Left lung (tissue), 10 donors: Measurements from ENCODE around the gene FANCC. TPM values are rescaled to one million over a fixed set of nuclear protein-coding genes. Genes with fewer than 3 reads are reported as not detected.

Source experiments
- ATAC-seq: fragments of 200-7000 bp; cut with Tn5 transposase; one replicate; pipeline ENCODE4 v1.9.1; 2020; ENCODE audit warnings: moderate library complexity
- DNase-seq, 4 donors: peaks; one replicate each; pipeline ENCODE4 v3.0.0-alpha.2; 2013 to 2020
- H3K27ac ChIP-seq, 2 donors: fragments of 200-600 bp; sonication (generic) in 1 of 2; one replicate each; pipeline versions ENCODE4 v1.5.0 to v1.8.0; 2020 to 2021
- H3K27me3 ChIP-seq, 2 donors: fragments of 200-600 bp; sonication (generic) in 1 of 2; one replicate each; pipeline versions ENCODE4 v1.5.0 to v1.8.0; 2020 to 2021
- H3K36me3 ChIP-seq, 2 donors: fragments of 200-600 bp; sonication (generic) in 1 of 2; one replicate each; pipeline versions ENCODE4 v1.5.0 to v1.8.0; 2020 to 2021
- H3K4me1 ChIP-seq, 2 donors: fragments of 200-600 bp; one replicate each; pipeline ENCODE4 v1.8.0; 2021
- H3K4me3 ChIP-seq, 2 donors: fragments of 200-600 bp; sonication (generic) in 1 of 2; one replicate each; pipeline versions ENCODE4 v1.5.0 to v1.8.0; 2020 to 2021; ENCODE audit warnings: mild to moderate bottlenecking in 1 of 2
- H3K9me3 ChIP-seq, 2 donors: fragments of 200-600 bp; sonication (generic) in 1 of 2; one replicate each; pipeline versions ENCODE4 v1.5.0 to v1.8.0; 2020 to 2021
- CTCF ChIP-seq, 2 donors: fragments of 200-600 bp; sonication (generic) in 1 of 2; IDR thresholded peaks; one replicate each; pipeline versions ENCODE4 v1.5.0 to v1.8.0; 2021; ENCODE audit warnings: antibody characterized with exemption in 2 of 2
- intact Hi-C, 2 donors: fragments of 100-400 bp; cut with DNase I; formaldehyde crosslinking; loops; one replicate each; pipeline versions ENCODE4 v1.11.2 to v1.14.2; 2022
- polyA plus RNA-seq, 6 donors: library from polyadenylated mRNA; unstranded; fragments of 120-200 nt; gene quantifications; one replicate each; pipeline ENCODE4 v1.2.1, GENCODE V29; 2013; ENCODE audit not compliant: insufficient read length in 6 of 6
- total RNA-seq, 2 donors: library from RNA; stranded (reverse); fragmentation: NEBNext Ultra II Directional; extraction: Animal tissue kit (Norgen Biotek cat#: 25700); gene quantifications; one replicate each; pipeline ENCODE4 v1.2.1, GENCODE V29; 2021
- donor health status: DM: no; HTN: yes; CAD: no.
- donor health status: DM: no; HTN: no; CAD: no.

Gene FANCC
- total and polyA plus RNA-seq, 8 donors = 11.5 to 27.4 (median 25.7) TPM

- intact Hi-C loops = no loop called here
- Histone ChIP-seq H3K27me3 (no peaks in the 10 kb centered on the region), H3K36me3 (peaks cover 0 to 30% of the 10 kb centered on the region in 2 donors), H3K4me3 (no peak overlapping the region), H3K27ac (no peak overlapping the region), H3K4me1 (peaks cover 7 to 9% of the 10 kb centered on the region in 2 donors), H3K9me3 (no peaks in the 10 kb centered on the region)
- no peak for TF ChIP-seq CTCF (IDR thresholded peaks at IDR 0.05)
- DNase-seq (no peak), ATAC-seq (no peak)
These were observed 220.2 kb downstream of the FANCC start for GRCh38 chr9:95097279-95097678.

GRCh38 chr9:95096807-95097206 lies 220.7 kb downstream of the FANCC start:
- H3K4me1 ChIP-seq = peaks cover 12% of the 10 kb centered on the region in 2 donors
- peaks cover 0 to 25% of the 10 kb centered on the region in 2 donors for H3K36me3 ChIP-seq
- no peaks in the 10 kb centered on the region for H3K9me3 ChIP-seq
- ATAC-seq (no peak), DNase-seq (no peak)
- no peak overlapping the region for H3K4me3 ChIP-seq
- no peak overlapping the region for H3K27ac ChIP-seq
- intact Hi-C loops = no loop called here
- TF ChIP-seq CTCF (IDR thresholded peaks at IDR 0.05) = no peak
- H3K27me3 ChIP-seq = no peaks in the 10 kb centered on the region

GRCh38 chr9:95096381-95096780 lies 221.1 kb downstream of the FANCC start:
- Histone ChIP-seq H3K27me3 (no peaks in the 10 kb centered on the region), H3K27ac (no peak overlapping the region), H3K4me3 (no peak overlapping the region)

GRCh38 chr9:95095641-95096355 lies 221.7 kb downstream of the FANCC start:
- no peak for TF ChIP-seq CTCF (IDR thresholded peaks at IDR 0.05)
- peaks cover 0 to 15% of the 10 kb centered on the region in 2 donors for H3K36me3 ChIP-seq
- H3K27ac ChIP-seq = no peak overlapping the region
- peaks cover 19 to 22% of the 10 kb centered on the region in 2 donors for H3K4me1 ChIP-seq
- no peak for DNase-seq
- no peaks in the 10 kb centered on the region for H3K9me3 ChIP-seq
- intact Hi-C loops = no loop called here
- no peaks in the 10 kb centered on the region for H3K27me3 ChIP-seq
- ATAC-seq = no peak
- H3K4me3 ChIP-seq = no peak overlapping the region

More at GRCh38 chr9:95096381-95096780, 221.1 kb downstream of the FANCC start:
- ATAC-seq = no peak
- no peak for TF ChIP-seq CTCF (IDR thresholded peaks at IDR 0.05)
- Histone ChIP-seq H3K9me3 (no peaks in the 10 kb centered on the region), H3K36me3 (peaks cover 0 to 21% of the 10 kb centered on the region in 2 donors), H3K4me1 (peaks cover 13 to 16% of the 10 kb centered on the region in 2 donors)
- intact Hi-C loops = no loop called here
- DNase-seq = no peak

GRCh38 chr9:95094002-95094401 lies 223.5 kb downstream of the FANCC start:
- ATAC-seq (no peak), DNase-seq (no peak)
- intact Hi-C loops = no loop called here
- Histone ChIP-seq H3K36me3 (peaks cover 0 to 7% of the 10 kb centered on the region in 2 donors), H3K4me3 (no peak overlapping the region), H3K4me1 (peaks cover 30 to 35% of the 10 kb centered on the region in 2 donors), H3K9me3 (no peaks in the 10 kb centered on the region), H3K27me3 (no peaks in the 10 kb centered on the region), H3K27ac (no peak overlapping the region)
- TF ChIP-seq CTCF (IDR thresholded peaks at IDR 0.05) = no peak
